DMS79 (cell line): ENCODE measurements around the gene KRT81.
"Not testable (repeated sequence)": the region's sequence is repeated elsewhere in the genome, so short reads cannot be mapped to it uniquely, and the experiment has no call there.

Experiments
- DNase-seq: peaks from one replicate; lab custom pipeline; 2025; lab: John Stamatoyannopoulos, UW

The KRT81 gene

GRCh38 chr12:52241205-52241842 is 50.0 kb downstream of the KRT81 start:
- DNase-seq: no peak

- DNase-seq: not testable (repeated sequence)
These were observed 51.1 kb downstream of the KRT81 start for GRCh38 chr12:52240247-52240646.

GRCh38 chr12:52239767-52240166 is 51.6 kb downstream of the KRT81 start:
- no peak for DNase-seq

- no peak for DNase-seq
These were observed 52.3 kb downstream of the KRT81 start for GRCh38 chr12:52238916-52239646.

- DNase-seq: no peak
These were observed 53.0 kb downstream of the KRT81 start for GRCh38 chr12:52238207-52238840.

GRCh38 chr12:52236386-52237050 is 54.8 kb downstream of the KRT81 start:
- no peak for DNase-seq
